Peyer's patch (tissue), 4 donors: Measurements from ENCODE around the gene TARS2. TPM values are rescaled to one million over a fixed set of nuclear protein-coding genes. Genes with fewer than 3 reads are reported as not detected.

Experiments used
- DNase-seq, 3 donors: peaks; one replicate each; pipeline ENCODE4 v3.0.0-alpha.2; 2017 to 2019
- H3K27ac ChIP-seq, 4 donors: fragments of 200-600 bp; sonication (generic); one replicate each; pipeline ENCODE4 v1.5.1; 2016 to 2019
- H3K27me3 ChIP-seq, 2 donors: fragments of 200-600 bp; sonication (generic); one replicate each; pipeline ENCODE4 v1.5.1; 2019
- H3K36me3 ChIP-seq, 3 donors: fragments of 200-600 bp; sonication (generic); one replicate each; pipeline ENCODE4 v1.5.1; 2016 to 2019
- H3K4me1 ChIP-seq, 4 donors: fragments of 200-600 bp; sonication (generic); one replicate each; pipeline ENCODE4 v1.5.1; 2016 to 2019
- H3K4me3 ChIP-seq, 4 donors: fragments of 200-600 bp; sonication (generic); 1 replicate in 3 of 4; 2 replicates in 1 of 4; pipeline ENCODE4 v1.5.1; 2016 to 2019; ENCODE audit warnings: mild to moderate bottlenecking in 1 of 4
- H3K9me3 ChIP-seq, 4 donors: fragments of 200-600 bp; sonication (generic); one replicate each; pipeline ENCODE4 v1.5.1; 2016 to 2019; ENCODE audit warnings: mild to moderate bottlenecking in 1 of 4
- POLR2A ChIP-seq, 2 donors: fragments of 450-650 bp; IDR thresholded peaks; one replicate each; pipeline ENCODE4 v1.5.1; 2017; ENCODE audit warnings: antibody characterized with exemption in 2 of 2, mild to moderate bottlenecking in 2 of 2, moderate library complexity in 2 of 2
- total RNA-seq, 4 donors: library from RNA; depleted of rRNA; stranded (reverse); fragments of >200 nt; gene quantifications; one replicate each; pipeline ENCODE4 v1.1.0, GENCODE V29; 2016
- TF ChIP-seq, protein P1 (sequence below), 6 experiments: fragments of 450-650 bp in 4 of 6; fragments of 200-600 bp in 2 of 6; sonication (generic) in 1 of 6; IDR thresholded peaks; one replicate each; pipeline ENCODE4 v1.5.1; 2017 to 2019; ENCODE audit warnings: antibody characterized with exemption in 6 of 6, mild to moderate bottlenecking in 3 of 6, moderate library complexity in 1 of 6

Gene TARS2
- total RNA-seq, 4 donors from 2014 or later: 7.7 to 15.4 (median 12.3) TPM

DNA sequence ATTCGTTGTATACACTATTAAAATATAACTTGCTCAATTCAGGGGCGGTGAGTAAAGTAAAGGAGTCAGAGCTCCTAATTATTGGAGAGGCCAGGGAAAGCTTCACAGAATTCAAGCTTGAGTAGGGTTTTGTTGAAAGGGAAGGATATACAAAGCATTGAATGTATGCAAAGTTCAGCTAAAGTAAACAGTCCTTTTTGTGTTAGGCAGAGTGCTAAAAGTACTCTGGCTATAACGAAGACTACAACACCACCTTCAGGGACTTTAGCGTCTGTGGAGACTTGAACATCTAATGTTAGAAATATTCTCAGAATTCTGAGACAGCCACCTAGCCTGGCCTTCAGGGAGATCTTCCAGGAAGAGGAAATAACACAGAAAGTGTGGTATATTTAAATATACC is 29.4 kb downstream of the TARS2 start:
- Histone ChIP-seq H3K27ac (peak overlapping the region in 2 of 4 donors; percentile 80 to 82), H3K4me3 (peak overlapping the region in 2 of 4 donors; percentile 61 to 62)

DNA sequence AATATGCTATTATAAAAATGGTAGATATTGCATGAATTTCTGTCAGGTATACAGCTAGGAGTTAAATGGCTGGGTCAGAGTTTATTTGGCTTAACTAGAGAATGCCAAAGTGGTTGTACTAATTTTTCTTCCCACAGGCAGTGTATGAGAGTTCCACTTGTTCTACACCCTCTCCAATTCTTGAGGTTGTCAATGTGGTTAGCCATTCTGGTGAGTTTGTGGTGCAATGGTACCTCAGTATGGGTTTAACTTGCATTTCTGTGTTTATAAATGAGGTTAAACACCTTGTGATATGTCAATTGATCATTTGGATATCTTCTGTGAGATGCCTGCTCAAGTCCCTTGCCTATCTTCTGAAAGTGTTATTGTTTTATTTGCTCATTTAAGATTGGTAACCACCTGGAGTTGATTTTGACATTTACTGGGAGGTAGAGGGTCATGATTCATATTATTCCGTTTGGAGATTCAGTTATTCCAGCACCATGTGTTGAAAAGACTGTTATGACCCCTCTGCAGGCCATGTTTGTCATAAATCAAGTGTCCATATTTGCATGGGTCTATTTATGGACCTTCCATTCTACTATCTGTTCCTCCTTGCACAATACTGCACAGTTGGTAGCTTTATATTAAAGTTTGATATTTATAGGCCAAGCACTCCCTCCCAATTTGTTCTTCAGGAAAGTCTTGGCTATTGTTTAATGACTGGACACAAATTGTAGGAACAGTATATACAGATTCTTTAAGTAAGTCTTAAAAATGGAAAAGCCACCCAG is 34.2 kb downstream of the TARS2 start:
- Histone ChIP-seq H3K27ac (no peak overlapping the region), H3K27me3 (no peaks in the 10 kb centered on the region), H3K4me3 (no peak overlapping the region), H3K36me3 (no peaks in the 10 kb centered on the region), H3K9me3 (no peaks in the 10 kb centered on the region), H3K4me1 (peaks cover 0 to 2% (median 1%) of the 10 kb centered on the region in 4 donors)
- no peak for TF ChIP-seq POLR2A (IDR thresholded peaks at IDR 0.05)
- TF ChIP-seq, protein P1, sequence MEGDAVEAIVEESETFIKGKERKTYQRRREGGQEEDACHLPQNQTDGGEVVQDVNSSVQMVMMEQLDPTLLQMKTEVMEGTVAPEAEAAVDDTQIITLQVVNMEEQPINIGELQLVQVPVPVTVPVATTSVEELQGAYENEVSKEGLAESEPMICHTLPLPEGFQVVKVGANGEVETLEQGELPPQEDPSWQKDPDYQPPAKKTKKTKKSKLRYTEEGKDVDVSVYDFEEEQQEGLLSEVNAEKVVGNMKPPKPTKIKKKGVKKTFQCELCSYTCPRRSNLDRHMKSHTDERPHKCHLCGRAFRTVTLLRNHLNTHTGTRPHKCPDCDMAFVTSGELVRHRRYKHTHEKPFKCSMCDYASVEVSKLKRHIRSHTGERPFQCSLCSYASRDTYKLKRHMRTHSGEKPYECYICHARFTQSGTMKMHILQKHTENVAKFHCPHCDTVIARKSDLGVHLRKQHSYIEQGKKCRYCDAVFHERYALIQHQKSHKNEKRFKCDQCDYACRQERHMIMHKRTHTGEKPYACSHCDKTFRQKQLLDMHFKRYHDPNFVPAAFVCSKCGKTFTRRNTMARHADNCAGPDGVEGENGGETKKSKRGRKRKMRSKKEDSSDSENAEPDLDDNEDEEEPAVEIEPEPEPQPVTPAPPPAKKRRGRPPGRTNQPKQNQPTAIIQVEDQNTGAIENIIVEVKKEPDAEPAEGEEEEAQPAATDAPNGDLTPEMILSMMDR (IDR thresholded peaks at IDR 0.05): no peak
- DNase-seq: no peak

More for the DNA sequence above, 29.4 kb downstream of the TARS2 start:
- no peak for DNase-seq
- TF ChIP-seq POLR2A (IDR thresholded peaks at IDR 0.05): no peak
- TF ChIP-seq, protein P1 (IDR thresholded peaks at IDR 0.05): no peak
- Histone ChIP-seq H3K4me1 (peaks cover 0 to 7% (median 4%) of the 10 kb centered on the region in 4 donors), H3K9me3 (no peaks in the 10 kb centered on the region), H3K27me3 (no peaks in the 10 kb centered on the region), H3K36me3 (no peaks in the 10 kb centered on the region)

DNA sequence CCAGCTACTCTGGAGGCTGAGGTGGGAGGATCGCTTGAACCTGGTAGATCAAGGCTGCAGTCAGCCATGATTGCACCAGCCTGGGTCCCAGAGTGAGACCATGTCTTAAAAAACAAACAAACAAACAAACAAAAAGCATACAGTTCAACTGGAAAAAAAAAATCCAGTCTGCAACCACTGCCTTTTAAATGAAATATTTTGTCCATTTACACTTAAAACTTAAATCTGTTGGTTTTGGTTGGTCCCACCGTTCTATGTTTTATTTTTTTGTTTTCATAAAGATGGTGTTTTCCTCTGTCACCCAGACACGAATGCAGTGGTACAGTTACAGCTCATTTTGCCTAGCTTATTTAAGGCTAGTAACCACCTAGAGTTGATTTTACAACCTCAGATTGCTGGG is 38.1 kb downstream of the TARS2 start:
- no peak for DNase-seq
- Histone ChIP-seq H3K9me3 (no peaks in the 10 kb centered on the region), H3K27me3 (no peaks in the 10 kb centered on the region), H3K4me1 (peaks cover 0 to 8% (median 0%) of the 10 kb centered on the region in 4 donors), H3K36me3 (no peaks in the 10 kb centered on the region), H3K27ac (no peak overlapping the region), H3K4me3 (no peak overlapping the region)
- no peak for TF ChIP-seq POLR2A (IDR thresholded peaks at IDR 0.05)
- TF ChIP-seq, protein P1 (IDR thresholded peaks at IDR 0.05): no peak

DNA sequence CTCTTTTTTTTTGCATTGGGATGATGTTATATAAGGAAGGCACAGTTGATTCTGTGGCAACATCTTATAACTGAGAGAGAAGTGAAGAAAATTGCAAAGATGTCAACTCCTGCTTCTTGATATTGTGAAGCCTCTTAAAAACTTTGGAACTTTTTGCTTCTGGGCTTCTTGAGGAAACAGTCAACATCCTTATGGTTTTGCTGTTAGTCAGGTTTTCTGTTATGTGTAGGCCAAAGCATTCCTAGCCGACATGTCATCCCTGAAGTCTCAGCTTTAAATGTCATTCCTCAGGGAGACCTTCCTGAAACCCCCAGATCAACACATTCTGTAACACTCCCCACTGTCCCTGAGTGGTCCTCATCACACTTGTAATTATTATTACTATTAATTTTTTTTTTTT is 41.0 kb downstream of the TARS2 start:
- no peak overlapping the region for H3K4me3 ChIP-seq
- no peaks in the 10 kb centered on the region for H3K27me3 ChIP-seq
- H3K9me3 ChIP-seq: no peaks in the 10 kb centered on the region
- DNase-seq: no peak
- H3K36me3 ChIP-seq: no peaks in the 10 kb centered on the region
- H3K27ac ChIP-seq: no peak overlapping the region
- H3K4me1 ChIP-seq: peaks cover 0 to 12% (median 0%) of the 10 kb centered on the region in 4 donors
- TF ChIP-seq, protein P1 (IDR thresholded peaks at IDR 0.05): no peak
- TF ChIP-seq POLR2A (IDR thresholded peaks at IDR 0.05): no peak

DNA sequence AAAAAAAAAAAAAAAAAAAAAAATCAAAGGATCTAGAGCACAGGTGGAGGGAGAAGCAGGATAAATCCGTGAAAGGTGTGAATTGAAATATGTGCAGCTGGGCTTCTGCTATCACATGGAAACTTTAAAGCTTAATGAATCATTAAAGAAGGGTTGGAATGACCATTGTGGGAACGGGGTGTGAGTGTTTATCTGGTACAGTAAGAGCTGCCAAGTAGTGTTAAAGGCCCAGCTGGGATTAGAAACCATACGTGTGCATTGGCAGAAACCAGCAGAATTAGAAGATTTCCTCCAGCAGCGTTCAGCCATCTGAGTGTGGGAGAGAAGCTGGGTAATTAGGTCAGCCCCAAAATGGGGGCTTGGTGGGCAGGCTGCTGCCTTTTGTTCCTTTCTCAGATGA is 41.8 kb downstream of the TARS2 start:
- TF ChIP-seq, protein P1 (IDR thresholded peaks at IDR 0.05): no peak
- no peak for TF ChIP-seq POLR2A (IDR thresholded peaks at IDR 0.05)
- Histone ChIP-seq H3K27me3 (no peaks in the 10 kb centered on the region), H3K27ac (peak overlapping the region in 1 of 4 donors; percentile 48), H3K36me3 (no peaks in the 10 kb centered on the region), H3K4me3 (no peak overlapping the region), H3K9me3 (no peaks in the 10 kb centered on the region), H3K4me1 (peaks cover 0 to 12% (median 0%) of the 10 kb centered on the region in 4 donors)
- no peak for DNase-seq
